GM21737 (cell line): Measurements from ENCODE around the gene PLAA.

Experiments
- ATAC-seq: cut with Tn5 transposase; IDR thresholded peaks from one replicate; pipeline ENCODE4 v1.9.1; 2021; ENCODE audit warnings: mild to moderate bottlenecking, moderate library complexity; ENCODE audit not compliant: unreplicated experiment

Gene PLAA

DNA sequence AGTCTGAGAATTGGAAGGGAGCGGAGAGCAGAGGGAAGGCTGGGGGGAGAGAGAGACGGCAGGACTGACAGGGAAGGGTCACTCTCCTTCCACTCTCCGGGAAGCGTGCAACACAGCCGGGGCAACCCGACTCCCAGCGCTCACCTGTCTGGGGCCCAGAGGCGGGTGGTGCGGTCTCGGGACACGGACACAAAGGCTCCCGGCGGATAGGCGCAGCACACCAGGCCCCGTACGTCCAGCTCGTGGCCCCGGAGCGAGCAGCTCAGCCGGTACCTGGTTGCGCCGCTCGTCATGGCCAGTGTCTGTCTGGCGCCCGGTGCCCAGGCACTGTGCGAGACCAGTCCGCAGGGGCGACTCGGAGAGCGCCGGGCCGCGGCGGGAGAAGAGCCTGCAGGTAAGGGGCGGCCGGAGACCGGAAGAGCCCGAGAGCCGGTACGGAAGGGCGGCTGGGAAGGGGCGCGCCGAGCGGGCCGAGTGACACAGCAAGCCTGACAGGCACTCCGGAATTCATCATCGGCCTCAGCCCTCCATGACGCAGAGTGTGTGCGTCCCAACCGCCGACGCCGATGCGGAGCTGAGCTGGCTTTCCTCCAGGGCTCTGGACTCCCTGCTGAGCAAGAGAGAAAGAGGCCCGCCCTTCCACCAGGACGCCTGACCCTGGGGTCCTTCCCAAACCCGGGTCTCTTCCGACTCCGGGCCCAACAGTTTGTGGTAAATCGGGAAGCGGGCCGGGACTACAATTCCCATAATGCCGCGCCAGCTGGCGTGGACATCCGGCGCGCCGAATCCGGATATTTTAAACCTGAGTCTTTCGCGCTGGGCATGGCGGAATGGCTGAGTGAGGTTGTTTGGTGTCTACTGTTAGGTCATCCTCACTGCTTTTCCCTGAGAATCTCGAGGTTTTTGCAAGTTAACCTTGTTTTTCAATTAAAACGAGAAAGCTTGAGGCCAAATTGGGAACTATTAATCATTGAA, at the start of gene PLAA:
Gene PLAA (minus strand): TSS at position 490 of the 975 bp plus-strand sequence. CDS start 197 bp downstream, at position 293.
- ATAC-seq, result peak; percentile 98

DNA sequence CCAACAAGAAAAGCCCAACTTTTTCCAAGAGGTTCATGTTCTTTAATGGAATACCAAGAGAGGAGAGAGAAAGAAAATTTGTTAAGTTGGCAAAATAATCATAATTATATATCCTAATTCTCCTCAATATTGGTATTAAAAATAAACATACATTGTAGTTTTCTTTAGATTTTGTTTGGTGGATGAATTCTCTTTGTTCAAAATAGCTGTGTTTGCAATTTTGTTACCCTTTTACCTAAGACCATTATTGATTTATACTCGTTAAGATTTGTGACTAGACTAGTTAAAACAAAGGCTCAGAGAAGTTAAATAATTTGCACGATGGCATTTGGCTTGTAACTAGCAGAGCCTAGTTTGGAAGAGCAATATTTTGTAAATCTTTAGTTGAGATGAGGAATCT, 48.8 kb upstream of the PLAA start:
- ATAC-seq, result no peak

DNA sequence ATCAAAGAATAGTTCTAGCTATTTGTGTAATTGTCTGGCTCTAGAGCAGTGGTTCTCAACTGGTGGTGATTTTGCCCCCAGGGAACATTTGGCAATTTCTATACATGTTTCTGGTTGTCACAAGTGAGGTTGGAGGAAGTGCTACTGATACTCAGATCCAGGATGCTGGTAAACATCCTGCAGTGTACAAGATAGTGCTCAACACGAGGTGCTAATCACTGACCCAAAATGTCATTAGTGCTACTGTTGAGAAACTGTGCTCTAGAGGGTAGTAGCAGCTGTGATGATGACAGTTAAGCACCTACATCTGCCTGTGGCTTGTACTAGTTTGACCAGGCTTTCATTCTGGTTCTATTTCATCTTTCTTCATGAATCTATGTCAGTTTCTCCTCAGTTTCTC, 36.3 kb upstream of the PLAA start:
- ATAC-seq, result peak; percentile 96

DNA sequence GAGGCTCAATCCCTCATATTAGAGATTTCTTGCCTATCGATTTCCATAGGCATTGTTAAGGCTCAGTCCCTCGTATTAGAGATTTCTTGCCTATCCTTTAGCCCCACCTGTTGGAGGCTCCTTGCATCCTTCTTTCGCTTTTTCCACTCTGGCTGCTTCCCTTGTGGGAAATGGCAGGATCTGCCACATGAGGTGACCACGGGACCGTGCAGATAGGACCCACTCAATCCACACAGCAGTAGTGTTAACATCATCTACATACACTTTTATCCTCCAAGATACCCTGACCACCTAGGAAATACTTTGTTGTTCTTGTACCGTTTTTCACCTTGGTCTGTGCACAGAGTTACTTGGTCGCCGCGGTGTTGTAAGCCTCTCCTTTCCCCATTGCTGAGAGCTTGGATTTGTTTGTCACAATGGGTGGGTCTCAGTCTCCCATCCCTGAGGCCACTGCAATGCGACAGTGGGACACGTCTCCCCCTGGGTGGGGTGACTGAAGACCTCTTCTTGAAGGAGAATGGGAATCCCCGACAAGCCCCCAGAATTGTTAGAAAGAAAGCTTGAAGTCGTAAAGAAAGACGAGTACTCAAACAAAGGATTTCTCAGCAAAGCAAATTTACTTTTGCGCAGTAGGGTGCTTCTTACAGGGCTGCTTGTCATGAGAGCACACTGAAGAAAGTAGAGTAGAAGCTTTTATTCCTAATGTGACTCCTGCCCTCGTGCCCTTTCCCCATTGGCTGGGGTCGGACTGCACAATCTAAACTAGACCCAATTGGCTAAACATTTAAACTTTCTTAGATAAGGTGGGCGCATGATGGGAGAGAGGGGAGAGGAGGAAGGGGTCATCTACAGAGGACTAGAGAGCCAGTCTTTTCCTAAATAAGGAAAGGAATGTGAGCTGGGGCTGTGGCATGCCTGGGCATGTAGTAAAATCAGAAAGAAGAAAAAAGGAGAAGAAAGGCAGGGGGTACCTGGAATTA, 29.0 kb upstream of the PLAA start:
- no peak for ATAC-seq

DNA sequence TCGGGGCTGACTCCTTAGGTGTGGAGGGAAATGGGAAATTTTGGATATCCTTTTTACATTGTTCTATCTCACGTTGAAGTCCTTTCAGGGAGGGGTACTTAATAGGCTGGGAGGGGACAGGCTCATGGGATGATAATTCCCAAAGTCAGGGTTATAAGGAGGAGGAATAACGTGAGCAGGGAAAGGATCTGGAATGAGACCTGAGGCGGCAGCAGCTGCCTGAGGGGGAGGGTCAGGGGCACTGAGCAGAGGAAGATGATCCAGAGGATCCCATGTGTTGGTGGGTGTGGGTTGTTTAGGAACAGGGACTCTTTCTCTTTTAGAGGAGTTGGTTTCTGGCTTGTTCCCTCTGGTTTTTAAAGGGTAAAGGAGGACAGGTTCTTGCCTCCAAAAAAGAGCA, 27.9 kb upstream of the PLAA start:
- no peak for ATAC-seq

DNA sequence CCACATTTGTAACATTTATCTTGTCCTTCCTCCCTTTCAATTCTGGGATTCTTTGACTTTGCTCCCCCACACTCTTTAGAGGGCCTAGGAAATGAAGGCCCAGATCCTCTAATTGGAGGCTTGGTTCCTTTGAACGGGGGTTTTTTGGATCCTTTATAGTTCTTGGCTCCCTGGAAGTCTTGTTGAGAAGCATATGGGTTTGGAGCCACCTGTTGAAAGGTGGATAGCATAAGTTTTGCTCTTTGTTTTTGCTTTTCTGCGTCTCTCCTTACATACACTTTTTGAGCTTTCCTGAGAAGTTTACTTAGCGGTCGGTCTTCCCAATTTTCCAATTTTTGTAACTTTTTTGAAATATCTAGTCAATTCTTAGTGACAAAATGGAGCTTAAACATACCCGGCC, 26.9 kb upstream of the PLAA start:
- no peak for ATAC-seq

DNA sequence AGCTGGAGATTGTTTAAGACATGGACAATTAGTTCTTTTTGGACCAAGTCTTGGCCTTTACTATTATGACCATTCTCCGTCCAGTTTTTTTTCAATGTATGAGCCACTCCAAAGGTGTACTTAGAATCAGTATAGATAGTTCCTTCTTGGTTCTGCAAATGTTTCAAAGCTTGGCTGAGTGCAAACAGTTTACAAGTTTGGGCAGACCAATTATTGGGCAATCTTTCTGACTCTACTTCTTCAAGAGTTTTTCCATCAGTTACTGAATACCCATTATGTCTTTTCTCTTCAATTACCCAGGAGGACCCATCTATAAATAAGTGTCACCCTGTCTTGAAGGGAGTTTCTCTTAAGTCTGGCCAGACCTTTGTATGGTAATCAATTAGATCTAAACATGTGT, 24.7 kb upstream of the PLAA start:
- ATAC-seq, result no peak

DNA sequence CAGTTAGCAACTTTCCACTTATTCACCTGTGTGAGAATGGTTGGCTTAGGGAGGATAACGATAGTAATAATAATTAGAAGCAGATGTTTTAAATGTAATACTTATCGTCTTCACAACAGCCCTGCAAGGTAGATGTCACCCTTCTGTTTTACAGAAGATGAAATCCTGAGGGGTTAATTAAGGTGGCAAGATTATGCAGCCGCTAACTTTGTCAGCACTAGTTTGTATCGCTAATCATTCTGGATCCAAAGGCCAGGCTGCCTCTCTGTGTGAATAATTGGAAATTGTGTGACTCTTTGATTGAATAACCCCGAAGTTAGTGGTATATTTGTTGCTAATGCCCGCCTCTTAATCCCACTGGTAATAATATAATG, 9.8 kb upstream of the PLAA start:
- ATAC-seq, result no peak

DNA sequence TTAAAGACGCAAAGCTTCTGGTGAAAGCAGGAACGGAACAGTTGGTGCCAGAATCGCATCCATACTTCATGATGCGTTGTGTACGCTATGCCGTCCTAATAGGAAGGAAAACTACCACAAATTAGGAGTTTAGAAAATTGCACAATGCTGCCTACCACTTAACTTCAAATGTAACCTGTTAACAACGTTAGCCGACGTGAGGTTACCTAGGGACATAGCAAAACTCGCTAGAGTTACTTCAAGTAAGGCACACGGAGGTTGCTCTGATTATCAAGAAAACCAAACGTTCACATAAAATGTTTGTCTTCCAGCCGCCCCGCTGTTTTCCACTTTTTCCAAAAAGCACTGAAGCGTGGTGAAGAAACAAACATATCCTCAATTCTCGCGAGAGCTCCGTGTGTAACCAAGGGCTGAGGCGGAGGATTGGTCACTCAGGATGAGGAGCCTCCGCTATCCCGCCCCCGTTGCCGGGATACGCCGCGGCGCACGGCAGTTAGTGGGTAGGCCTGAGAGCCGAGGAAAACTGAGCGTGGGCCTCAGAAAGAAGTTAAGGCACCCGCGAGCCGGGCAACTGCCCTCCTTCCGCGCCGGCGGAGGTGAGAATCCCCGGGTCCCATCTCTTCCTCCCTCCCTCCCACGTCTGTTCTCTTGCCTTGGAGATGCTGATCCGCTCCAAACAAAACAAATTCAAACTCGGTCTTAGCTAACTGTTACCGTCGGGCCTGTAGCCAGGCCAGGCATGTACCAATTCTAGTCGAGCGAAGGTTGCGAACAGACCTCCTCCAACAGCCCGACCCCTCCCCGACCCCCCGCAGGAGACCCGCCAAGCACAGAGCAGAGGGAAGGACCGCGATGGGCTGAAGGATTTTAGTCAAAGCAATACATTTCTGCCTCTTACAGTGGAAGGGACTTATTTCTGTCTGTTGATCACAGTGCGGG, 9.1 kb upstream of the PLAA start, which contains the start of gene IFT74:
Gene IFT74 (plus strand): TSS at position 492 of the 939 bp plus-strand sequence. CDS start 5,556 bp downstream, outside the sequence.
- peak; percentile 100 for ATAC-seq

DNA sequence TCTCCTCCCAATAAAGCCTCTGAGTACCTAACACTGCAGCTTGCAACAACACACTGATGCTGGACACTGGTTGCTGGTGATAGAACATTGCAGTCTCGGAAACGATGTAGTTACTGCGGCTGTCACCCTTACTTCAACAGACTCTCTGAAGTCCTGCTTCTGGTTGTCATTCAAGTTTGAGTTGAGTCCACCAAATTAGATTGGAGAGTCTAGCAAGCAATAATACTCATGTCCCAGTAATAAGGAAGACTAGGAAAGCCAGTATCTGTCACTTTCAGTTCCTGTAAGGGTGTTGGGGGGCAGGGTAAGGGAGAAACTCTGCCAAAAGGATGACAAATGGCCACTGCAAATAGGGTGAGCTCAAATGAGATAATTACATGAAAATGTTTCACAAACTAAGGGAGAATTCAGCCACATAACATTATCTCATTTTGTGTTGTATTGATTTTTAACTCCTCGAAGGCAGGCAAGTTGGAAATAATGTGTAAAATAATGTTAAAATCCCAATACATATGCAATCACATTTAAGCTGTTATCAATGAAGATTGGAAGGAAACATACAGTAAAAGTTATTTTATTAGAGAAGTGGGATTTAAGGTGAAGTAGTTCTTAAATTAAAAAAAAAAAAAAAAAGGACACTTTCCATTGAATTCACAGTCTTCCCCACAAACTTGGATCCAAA, 8.3 kb upstream of the PLAA start:
- ATAC-seq, result no peak

DNA sequence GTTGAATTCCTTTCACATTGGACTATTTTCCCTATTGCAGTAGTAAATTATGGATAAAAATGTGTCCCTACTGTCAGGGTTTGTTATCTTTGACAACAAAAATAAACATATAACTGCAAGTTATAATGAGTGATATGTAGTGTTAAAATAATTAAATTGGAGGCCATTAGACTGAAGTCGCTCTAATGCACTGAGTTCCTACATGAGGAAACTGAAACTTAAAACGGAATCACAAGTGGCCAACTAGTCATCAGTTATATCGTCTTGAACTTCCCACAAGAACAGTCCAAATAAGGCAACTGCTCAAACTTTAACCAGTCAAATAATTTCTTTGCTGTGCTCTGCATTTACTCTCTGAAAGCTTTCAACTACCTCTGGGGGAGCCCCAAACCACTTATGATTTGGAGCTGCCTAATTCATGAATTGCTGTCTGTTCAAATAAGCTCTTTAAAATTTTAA, 7.0 kb upstream of the PLAA start:
- ATAC-seq, result no peak

DNA sequence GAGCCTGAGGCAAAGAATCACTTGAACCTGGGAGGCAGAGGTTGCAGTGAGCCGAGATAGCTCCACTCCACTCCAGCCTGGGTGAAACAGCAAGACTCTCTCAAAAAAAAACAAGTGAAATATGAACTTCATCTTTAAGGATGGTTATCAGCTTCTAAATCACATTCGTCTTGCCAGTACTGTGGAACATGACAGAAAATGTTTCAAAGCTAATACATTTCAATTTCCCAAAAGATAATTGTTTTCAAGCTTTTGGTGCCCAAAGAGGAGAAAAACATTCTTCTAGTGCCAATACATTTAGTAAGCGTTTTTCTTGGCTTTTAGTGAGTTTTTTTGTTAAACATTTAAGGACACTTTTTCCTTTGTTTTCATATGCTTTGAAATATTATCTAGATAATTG, 4.8 kb upstream of the PLAA start:
- ATAC-seq, result no peak

DNA sequence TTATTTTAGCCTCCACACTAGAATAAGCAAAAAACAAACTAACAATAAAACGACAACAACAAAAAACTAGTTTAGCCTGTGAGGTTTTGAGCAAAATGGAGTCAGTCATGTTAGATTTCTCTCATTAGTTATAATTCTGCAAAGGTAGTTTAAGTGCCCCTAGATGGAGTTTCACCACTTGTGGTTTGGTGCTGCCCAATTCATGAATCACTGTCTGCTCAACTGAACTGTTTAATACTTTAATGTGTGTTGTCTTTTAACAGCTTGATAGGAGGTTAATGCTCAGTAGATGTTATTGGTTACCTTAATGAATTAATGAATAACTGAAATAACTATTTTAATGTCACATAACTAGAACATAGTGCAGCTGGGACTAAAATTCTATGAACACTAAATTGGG, 3.5 kb upstream of the PLAA start:
- no peak for ATAC-seq

DNA sequence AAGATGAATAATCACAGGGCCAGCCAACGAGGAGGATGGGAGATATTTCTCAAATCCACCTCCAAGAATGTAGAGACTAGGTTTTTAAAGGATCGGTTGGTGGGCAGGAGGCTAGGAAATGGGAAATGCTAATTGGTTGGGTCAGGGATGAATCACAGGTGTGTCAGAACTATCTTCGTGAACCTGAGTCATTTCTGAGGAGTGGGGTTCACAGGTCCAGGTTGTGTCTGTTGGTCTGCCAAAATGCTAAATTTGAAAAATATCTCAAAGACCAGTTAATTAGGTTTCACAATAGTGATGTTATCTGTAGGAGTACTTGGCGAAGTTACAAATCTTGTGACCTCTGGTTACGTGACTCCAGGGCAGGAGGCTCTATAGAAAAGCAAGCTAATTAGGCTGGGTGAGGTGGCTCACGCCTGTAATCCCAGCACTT, 2.6 kb upstream of the PLAA start:
- no peak for ATAC-seq

DNA sequence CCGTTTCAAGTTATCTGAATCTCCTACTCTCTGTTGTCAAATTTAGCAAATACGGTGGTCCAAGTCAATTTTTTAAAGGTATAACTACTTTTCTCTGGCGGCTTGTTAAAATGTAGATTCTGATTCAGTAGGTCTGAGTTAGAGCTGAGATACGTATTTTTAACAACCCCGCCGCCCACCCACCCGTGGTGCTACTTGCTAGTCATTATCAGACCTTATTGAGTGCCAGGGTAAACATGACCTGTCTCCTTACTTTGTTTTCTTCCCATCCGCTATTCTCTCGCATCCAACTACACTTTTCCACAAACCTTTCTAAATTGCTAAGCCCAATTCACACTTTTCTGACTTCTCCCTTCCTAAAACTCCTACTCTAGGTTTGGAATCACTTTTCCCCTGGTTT, 694 bp upstream of the PLAA start:
- ATAC-seq, result no peak

DNA sequence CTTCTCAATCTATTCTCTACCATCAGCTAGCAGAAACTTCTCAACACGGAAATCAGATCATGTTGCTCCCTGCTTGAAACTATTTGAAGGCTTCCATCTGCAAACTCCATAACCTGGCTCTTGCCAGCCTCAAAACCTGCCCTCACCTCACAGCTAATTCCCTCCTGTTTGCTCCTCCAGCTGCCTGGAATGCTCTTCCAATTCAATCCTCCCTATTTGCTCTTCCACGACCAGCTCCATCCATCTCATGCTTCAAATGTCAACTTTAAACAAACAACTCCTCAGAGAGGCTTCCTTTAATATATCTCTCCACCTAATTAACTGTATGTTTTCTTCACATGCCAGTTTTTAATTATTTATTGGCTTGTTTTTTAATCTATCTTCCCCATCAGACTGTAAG, 1.5 kb downstream of the PLAA start:
- ATAC-seq, result no peak

DNA sequence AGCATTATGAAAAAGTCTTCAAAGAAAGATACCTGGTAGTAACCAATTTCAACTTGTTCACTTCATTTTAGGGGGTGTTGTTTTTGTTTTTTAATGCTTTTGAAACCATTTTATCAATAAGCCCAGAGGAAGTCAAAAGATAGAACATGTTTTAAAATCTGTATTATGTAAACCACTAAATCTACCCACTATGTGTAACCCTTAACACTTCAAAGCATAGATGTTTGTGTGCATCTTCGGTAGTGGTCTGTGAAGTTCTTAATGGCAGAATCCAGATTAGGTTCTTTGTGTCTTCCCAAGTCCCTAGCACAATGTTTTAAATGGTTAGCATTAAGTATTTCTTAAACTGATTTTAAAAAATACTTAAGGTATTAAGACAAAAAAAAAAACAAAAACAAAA, 6.3 kb downstream of the PLAA start:
- no peak for ATAC-seq

DNA sequence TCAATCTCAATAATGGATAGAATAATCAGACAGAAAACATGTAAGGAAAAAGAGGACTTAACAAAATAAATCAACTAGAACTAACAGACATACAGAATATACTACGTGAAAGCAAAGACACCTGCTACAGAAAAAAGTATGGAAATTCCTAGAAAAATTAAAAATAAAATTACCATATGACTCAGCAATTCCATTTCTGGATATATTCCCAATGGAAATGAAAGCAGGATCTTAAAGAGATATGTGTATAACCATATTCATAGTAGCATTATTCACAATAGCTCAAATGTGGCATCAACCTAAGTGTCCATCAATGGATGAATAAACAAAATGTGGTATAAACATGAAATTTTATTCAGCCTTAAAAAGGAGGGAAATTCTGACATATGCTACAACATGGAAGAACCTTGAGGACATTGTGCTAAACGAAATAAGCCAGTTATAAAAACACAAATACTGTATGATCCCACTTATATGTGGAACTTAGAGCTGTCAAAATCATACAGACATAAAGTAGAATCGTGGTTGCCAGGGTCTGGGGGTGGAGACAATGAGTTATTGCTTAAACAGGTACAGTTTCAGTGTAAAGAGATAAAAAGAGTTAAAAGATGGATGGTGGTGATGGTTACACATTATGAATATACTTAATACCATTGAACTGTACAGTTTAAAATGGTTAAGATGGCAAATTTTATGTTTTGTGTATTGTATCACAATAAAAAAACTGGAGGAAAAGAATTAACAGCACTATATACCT, 6.9 kb downstream of the PLAA start:
- no peak for ATAC-seq

DNA sequence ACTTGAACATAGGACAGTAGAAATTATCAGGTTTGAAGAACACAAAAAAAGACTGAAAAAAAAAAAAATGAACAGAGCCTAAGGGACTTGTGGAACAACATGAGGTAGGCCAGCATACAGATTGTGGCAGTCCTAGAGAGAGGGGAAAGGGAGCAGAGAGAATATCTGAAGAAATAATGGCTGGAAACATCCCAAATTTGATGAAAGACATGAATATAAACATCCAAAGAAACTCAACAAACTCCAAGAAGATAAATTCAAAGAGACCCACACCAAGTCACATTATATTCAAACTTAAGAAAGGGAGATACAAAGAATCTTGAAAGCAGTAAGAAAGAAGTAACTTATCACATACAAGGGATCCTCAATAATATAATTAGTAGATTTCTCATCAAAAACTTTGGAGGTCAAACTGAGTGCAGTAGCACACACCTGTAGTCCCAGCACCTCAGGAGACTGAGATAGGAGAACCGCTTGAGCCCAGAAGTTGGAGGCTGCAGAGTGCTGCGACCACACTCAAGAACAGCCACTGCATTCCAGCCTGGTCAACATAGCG, 9.1 kb downstream of the PLAA start:
- no peak for ATAC-seq
